AG08395 (cell line): Measurements from ENCODE around the gene LSM14B.

Experiments used
- DNase-seq: peaks from one replicate; pipeline ENCODE4 v3.0.0; 2012; ENCODE audit warnings: mixed read lengths, low spot score

The LSM14B gene

GRCh38 chr20:62164879-62165761 lies 42.8 kb downstream of the LSM14B start:
- no peak for DNase-seq

DNA sequence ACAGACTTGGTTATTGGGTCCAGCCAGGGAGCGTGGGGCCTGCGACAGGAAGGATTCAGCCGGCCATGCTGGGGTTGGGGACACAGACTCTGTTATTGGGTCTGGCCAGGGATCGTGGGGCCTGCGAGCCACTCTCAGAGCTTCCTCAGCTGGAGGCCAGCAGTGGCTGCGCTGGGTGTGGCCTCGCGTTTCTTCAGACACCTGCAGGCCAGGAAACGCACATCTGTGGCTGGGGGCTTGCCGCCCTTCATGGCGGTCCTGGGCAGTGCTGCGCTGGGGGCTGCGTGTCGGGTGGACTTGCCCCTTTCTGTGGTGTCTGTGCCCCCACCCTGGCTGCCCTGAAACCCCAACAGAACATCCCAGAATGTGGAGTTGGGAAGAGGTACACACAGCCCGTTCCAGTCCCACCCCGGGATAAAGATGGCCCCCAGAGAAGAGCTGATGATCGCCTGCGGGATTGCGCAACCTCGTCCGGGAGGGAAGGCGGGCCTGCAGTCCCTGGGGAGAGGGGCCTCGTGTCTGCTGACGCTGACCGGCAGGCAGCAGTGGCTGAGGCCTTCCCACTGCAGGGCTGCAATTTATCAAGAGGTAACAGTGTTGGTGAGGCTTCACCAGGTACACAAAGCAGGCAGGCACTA lies 43.6 kb downstream of the LSM14B start:
- peak; percentile 36 for DNase-seq

GRCh38 chr20:62167474-62167873 lies 45.2 kb downstream of the LSM14B start:
- DNase-seq = no peak

GRCh38 chr20:62168061-62168460 lies 45.8 kb downstream of the LSM14B start:
- DNase-seq = no peak

- DNase-seq = no peak
Observed at GRCh38 chr20:62168890-62169435, 46.7 kb downstream of the LSM14B start.

DNA sequence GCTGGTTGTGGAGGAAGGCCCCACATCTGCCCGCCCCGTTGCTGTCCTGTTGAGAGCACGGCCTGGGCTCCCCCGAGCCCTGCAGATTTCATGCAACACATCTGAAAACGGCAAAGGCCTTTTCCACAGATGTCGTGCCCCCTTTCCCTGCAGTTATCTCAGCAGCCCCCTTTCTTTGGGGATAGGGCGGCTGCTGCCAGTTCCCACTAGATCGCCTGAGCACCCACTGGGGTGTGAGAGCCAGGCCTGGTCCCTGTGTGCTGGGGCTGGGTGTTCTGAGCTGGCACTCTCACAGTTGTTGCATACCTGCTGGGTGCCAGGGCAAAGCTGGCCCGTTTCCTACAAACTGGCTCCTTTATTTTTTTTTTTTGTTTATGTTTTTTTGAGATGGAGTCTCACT lies 48.3 kb downstream of the LSM14B start:
- DNase-seq = no peak

GRCh38 chr20:62171245-62171644 lies 49.0 kb downstream of the LSM14B start:
- no peak for DNase-seq

DNA sequence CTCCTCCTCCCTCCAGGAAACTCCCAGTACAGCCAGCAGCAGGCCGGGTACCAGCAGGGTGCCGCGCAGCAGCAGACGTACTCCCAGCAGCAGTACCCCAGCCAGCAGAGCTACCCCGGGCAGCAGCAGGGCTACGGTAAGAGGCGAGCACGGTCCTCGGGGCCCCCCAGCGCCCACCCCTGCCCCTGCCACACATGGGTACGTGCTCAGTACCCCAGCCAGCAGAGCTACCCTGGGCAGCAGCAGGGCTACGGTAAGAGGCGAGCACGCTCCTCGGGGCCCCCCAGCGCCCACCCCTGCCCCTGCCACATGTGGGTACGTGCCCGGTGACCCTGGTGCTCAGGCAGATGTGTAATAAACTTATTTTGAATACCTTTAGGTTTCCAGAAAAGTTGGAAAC lies 50.4 kb downstream of the LSM14B start:
- no peak for DNase-seq

DNA sequence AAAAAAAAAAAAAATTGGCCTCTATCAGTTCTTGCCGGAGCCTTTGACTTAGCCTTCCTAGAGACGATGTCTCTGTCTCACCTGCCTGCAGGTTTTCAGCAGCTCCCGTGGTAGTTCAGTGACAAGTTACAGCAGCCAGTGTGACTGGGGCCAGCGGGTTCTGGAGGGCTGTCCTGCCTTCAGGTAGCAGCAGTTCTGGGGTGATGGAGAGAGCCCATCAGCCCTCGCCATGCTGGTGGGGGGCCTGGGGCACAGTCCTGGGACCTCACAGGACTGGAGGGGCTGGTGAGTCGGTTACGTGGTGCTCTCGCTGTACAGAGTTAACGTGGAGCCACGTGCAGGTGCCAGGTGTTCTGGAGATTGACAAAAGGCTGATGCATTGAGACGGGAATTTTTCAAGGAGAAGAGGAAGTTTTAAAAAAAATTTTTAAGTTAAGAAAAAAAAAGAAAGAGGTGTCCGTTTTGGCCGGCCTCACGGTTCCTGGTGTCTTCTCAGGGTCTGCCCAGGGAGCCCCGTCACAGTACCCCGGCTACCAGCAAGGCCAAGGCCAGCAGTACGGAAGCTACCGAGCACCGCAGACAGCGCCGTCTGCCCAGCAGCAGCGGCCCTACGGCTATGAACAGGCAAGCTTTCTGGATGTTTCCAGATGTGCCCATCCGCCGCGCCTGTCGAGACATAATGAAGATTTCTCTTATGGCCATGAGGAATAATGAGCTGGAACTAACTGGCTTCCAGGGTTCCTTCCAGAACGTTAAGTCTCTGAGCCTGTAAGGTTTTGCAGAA lies 51.9 kb downstream of the LSM14B start:
- DNase-seq = no peak

GRCh38 chr20:62174870-62175624 lies 52.8 kb downstream of the LSM14B start:
- DNase-seq = no peak

GRCh38 chr20:62175711-62176110 lies 53.4 kb downstream of the LSM14B start:
- DNase-seq = no peak

DNA sequence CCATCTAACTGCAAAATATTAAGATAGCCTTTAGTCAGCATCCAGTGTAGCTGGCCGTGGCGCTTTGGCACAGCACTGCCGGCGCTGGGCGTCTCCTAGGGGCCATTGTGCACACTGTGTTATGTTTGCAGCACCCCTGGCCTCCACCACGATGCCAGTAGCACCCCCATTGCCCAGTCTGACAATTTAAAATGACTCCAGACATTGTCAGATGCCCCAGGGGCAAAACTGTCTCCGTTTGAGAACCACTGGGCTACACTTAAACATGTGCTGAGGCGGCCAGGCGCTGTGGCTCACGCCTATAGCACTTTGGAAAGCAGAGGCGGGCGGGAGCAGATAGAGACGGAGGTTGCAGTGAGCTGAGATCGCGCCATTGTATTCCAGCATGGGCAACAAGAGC lies 54.6 kb downstream of the LSM14B start:
- DNase-seq = no peak

GRCh38 chr20:62177307-62177706 lies 55.0 kb downstream of the LSM14B start:
- DNase-seq = no peak

DNA sequence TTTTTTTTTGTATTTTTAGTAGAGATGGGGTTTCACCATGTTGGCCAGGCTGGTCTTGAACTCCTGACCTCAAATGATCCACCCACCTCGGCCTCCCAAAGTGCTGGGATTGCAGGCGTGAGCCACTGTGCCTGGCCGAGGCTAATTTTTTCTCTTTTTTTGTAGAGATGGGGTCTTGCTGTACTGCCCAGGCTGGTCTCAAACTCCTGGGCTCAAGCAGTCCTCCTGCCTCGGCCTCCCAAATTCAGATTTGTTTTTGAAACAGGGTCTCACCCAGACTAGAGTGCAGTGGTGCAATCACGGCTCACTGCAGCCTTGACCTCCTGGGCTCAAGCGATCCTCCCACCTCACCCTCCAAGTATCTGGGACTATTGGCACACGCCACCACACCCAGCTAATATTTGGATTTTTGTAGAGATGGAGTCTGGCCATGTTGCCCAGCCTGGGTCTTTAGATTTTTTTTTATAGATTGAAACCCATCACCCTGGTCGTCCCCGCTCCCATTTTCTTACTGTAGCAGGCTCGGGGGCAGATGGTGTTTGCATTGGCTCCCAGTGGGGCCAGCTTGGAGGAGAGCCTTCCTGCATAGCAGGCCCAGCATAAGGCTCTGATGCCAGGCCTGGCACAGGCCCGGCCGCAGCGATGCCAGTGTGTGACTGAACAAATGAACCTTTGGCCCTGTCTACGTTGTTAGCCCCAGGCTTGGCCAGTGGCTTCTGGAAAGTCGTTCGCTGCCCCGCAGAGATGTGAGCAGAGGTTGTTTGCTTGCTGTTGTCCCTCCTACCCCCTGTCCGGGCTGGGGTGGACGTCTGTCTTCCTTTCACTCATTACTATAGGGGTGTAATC lies 56.3 kb downstream of the LSM14B start:
- no peak for DNase-seq

DNA sequence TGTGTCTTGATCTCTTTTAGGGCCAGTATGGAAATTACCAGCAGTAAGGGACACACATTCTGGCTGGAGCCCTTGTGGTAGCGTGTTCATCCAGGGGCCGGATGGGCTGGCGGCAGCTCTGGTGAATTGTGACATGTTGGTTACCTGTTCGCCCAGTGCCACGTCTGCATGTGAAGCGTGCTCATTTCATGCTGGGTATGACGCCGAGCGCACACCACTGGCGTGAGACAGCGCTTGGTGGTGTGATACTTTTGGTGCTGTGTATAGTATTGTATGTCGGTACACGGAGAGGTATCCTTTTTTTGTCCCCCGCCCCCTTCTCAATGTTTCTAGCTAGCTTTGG lies 56.9 kb downstream of the LSM14B start:
- DNase-seq = no peak

DNA sequence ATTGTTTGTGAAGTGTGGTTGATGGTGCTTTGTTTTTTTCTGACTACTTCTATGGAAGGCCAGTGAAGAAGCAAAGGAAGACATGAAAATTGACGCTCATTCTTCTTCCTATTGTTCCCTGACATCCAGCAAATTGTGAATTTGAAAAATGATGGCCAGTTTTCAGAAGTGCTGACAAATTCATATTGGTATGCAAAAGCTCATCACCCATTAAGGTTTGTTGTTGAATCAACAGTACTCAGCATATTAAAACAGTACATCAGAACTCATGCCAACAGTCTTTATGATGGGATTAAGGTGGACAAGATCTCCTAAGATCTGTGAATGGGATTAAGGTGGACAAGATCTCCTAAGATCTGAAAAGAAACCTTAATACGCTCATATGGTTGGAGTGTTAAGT lies 59.5 kb downstream of the LSM14B start:
- no peak for DNase-seq

GRCh38 chr20:62182469-62183425 lies 60.5 kb downstream of the LSM14B start, which contains the start of gene MTG2:
TSS of gene MTG2 (plus strand) at chr20:62183028. CDS start at chr20:62193421, 10,393 bp downstream.
- DNase-seq = peak; percentile 99

DNA sequence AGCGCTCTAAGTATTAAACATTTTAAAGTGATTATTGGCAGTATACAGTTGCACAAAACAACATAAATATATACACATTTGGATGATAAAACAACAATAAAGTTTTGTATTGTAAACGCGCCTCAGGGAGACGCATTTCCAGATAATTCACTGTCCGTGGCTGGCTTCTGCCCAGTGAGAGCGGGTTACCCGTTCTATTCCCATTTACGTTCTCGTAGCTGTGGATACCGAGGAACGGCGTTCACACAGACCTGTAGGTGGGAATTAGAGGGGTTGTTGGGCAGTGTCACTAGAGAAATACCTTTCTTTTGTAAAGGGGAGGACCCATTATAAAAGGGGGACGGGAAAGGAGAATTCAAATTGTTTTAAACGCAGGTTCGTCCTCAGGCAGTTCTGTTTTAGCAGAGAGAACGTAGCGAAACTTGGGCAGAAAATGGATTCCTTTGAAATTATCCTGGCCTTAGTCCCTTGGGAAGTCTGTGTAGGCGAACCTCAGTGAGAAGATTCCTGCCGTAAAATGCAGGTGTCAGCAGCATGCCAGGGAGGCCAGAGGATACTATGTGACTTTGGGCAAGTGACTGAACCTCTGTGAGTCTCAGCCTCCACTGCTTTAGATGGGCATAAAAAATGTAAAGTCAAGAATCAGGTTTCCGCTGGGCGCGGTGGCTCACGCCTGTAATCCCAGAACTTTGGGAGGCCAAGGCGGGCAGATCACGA lies 61.3 kb downstream of the LSM14B start:
- peak; percentile 36 for DNase-seq
